Stimulated activated CD8-positive, alpha-beta memory T cell treated with anti-CD3 and anti-CD28 coated beads, Interleukin-4, amount 100 ng/mL, for 4 hours (primary cell): Measurements from ENCODE around the gene FOXO3.

Experiments
- DNase-seq, 2 donors: peaks; one replicate each; pipeline ENCODE4 v3.0.0-alpha.2; 2020; ENCODE audit warnings: low read depth in 2 of 2, low spot score in 1 of 2

The FOXO3 gene

GRCh38 chr6:108710551-108710950 is 149.8 kb downstream of the FOXO3 start:
- DNase-seq, result no peak

- DNase-seq, result no peak
These were observed 150.4 kb downstream of the FOXO3 start for GRCh38 chr6:108711071-108711470.

- no peak for DNase-seq
These were observed 151.1 kb downstream of the FOXO3 start for GRCh38 chr6:108711826-108712225.

- no peak for DNase-seq
These were observed 152.2 kb downstream of the FOXO3 start for GRCh38 chr6:108712946-108713345.

- DNase-seq, result no peak
These were observed 153.5 kb downstream of the FOXO3 start for GRCh38 chr6:108714101-108714765.

DNA sequence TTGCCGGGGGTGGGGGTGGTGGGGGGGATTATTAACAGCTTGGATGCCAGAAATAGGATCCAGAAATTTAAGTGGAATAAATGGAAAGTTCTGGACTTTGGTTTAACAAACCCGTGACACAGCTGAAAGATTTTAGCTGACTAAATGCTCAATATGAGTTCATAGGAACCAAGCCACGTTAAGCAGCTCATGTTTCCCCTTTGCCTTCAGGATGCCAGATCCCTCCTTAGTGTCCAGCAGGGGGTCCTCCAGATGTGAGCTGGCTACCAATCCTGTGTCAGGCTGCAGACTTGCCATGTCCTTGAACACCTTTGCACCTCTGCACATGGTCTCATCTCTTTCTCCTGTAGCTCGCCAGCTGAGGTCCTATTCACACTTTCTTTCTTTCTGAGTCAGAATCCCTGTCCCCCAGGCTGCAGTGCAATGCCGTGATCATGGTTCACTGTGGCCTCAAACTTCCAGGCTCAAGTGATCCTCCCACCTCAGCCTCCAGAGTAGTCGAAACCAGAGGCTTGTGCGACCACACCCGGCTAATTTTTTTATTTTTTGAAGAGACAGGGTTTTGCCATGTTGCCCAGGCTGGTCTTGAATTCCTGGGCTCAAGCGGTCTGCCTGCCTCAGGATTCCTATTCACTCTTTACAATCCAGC is 154.2 kb downstream of the FOXO3 start:
- no peak for DNase-seq

GRCh38 chr6:108715832-108716231 is 155.1 kb downstream of the FOXO3 start:
- no peak for DNase-seq

GRCh38 chr6:108716801-108717791 is 156.4 kb downstream of the FOXO3 start:
- DNase-seq, result no peak

DNA sequence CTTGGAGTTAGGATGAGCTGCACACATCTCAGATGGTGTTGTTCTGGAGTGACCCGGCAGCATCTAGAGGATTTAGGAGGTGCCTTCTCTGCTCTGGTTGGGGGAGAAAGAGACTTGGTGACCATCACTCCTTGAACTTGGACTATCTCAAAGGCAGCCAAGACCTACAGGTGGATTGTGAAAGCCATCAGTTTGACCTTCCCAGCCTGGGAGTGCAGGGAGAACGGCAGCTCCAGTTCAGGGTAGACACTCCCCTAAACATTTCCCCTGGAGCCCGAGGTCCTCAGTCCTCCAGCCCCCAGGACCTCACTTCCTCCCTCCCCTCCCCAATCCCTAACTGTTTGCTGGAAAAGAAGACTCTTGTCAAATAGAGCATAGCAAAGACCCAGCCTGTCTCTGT is 158.8 kb downstream of the FOXO3 start:
- no peak for DNase-seq

DNA sequence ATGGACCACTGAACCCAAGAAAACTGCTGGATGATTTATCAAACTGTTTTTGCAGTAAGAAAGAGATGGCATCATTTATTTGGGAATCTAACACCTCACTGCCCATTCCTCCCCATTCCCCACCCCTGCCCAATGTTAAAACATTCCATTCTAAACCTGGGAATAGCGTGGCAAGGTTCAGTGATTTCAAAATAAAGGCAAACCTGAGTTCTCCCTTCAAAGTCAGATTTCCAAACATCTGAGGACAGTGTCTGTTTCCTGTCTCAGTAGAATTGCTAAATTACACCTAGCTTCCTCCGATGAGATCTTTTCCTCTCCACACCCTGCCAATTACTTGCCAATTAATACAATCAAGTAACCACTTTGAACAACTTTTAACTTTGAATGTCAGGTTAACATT is 160.1 kb downstream of the FOXO3 start:
- no peak for DNase-seq

GRCh38 chr6:108721286-108721685 is 160.6 kb downstream of the FOXO3 start:
- no peak for DNase-seq

GRCh38 chr6:108723594-108723993 is 162.9 kb downstream of the FOXO3 start:
- no peak for DNase-seq

GRCh38 chr6:108726726-108727339 is 166.1 kb downstream of the FOXO3 start:
- no peak for DNase-seq

GRCh38 chr6:108727966-108728730 is 167.4 kb downstream of the FOXO3 start:
- DNase-seq, result no peak

- DNase-seq, result no peak
These were observed 168.1 kb downstream of the FOXO3 start for GRCh38 chr6:108728826-108729225.

- no peak for DNase-seq
These were observed 170.2 kb downstream of the FOXO3 start for GRCh38 chr6:108730635-108731515.

DNA sequence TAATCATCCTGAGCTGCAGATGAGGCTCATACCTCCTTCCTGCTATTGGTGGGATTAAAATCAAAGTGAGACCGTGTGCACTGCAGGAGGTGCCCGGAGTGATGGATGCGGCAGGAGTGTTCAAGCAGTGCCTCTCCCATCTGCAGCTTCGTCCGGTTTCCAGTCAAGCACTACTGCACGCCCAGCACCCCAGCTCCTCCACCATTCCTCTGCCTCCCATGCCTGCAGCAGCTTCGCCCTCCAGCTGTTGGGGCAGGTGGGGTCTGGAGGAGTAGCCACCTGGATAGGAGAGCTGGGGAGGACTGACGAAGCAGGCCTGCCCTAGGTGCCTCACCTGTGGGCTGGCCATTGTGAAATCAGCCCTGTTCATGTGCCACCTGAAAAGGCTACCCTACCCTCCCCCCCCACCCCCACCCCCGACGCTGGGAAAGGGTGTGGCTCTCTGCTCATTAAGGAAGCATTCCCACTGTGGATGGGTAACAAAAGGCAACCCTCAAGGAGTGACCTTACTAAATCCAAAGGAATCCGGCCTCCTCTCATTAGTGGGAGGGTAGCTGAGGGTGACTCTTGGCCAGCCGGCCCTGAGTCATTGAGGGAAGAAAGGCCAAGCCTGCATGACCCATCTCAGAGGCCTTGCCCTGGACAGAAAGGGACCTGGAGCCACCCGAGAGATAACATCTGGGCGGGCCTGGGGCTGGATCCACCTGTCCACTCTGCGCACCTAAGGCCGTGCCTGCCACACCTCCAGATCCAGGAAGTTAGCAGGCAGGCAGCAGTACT is 171.6 kb downstream of the FOXO3 start:
- DNase-seq, result no peak

- DNase-seq, result no peak
These were observed 172.3 kb downstream of the FOXO3 start for GRCh38 chr6:108733051-108733450.

DNA sequence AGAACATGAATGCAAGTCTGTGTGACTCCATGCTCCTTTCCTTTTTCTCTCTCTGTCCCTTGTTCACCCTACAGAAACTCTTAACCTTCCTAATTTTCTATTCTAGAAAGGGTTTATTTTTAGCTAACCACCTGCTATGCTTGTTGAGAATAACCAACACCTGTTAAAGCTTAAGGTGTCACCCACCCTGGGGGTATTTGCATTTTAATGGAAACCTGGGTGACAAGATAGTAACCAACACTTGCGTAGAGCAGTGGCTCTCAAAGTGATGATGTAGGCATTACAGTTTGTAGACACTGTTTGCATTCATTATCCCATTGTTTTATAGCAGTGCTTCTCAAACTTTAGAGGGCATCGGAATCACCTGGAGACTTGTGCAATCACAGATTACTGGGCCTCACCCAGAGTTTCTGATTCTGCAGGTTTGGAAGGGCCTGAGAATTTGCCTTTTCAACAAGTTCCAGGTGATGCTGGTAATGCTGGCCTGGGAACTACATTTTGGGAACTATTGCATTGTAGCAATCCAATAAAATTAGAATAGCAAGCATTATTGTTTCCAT is 173.1 kb downstream of the FOXO3 start:
- no peak for DNase-seq
